ENCODE measurements around the gene CKM. TPM values are rescaled to one million over a fixed set of nuclear protein-coding genes. Genes with fewer than 3 reads are reported as not detected.

CKM gene
- total and polyA plus RNA-seq, 2 of the 4 experiments (the other 2 are of a cell fraction): not detected

DNA sequence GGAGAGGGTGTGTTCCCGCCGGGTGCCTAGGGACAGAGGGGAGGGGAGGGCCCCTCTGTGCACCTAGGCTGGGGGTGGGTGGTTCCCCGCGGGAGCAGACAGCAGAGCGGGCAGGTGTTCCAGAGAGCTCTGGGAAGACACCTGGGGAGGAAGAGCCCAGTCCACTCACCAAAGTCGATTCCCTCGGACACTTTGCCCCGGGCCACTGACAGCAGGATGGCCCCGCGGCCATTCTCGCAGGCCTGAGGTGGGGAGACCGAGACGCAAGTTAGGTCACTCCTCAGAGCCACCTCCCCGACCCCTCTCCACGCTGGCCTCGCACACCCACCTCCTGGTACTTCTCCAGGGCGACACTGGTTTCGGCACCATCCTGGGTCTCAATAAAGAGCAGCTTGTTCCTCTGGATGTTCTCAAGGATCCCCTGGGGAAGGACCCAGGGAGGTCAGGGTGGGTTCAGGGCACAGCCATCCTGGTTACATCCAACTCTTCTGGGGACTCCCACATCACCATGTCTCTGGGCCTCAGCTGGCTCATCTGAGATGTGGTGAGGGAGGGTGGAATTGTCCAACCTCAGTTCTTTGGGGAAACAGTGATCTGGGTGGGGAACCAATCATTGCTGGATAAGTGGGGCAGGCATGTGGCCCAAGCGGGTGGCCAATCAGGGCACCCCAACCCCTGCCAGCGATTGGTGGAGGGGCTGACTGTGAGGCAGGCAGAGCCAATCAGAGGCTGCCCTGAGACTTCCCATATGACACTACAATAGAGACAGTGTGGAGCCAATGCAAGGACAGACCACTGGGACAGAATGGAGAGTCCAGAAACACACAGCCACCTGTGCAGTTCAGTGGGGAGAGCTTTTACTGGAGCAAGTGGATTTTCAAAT lies 30.5 kb upstream of the CKM start:
- no peaks in the 10 kb centered on the region for H3K9me3 ChIP-seq (ENCODE audit: control insufficient read depth, insufficient read depth, low read length)
- dilution Hi-C loops (cut with HindIII; ENCODE audit: low sequenced_read_pairs, unreplicated experiment): no loop called here
- WGBS, 2 experiments (ENCODE audit: extremely low coverage in 2 of 2, insufficient read length in 1 of 2): 100% methylated on average over 2 of the region's 20 CpGs; no CpG with 5 or more reads in 1 of the 2 experiments
- no peak overlapping the region for H2AFZ ChIP-seq (replicated peaks; ENCODE audit: low read length, poor library complexity)
- no peak overlapping the region for H2BK20ac ChIP-seq (ENCODE audit: low read depth, low read length)
- H3K4me2 ChIP-seq (ENCODE audit: low read depth, low read length): no peak overlapping the region
- H2BK120ac ChIP-seq (ENCODE audit: low read depth, low read length): no peak overlapping the region
- H3K23ac ChIP-seq (ENCODE audit: low read depth, low read length): no peak overlapping the region
- CTCF ChIA-PET: no interaction called here
- H4K5ac ChIP-seq (ENCODE audit: low read depth, low read length): no peak overlapping the region
- ATAC-seq (ENCODE audit: low read depth) (no peak), DNase-seq (no peak)
- no peak overlapping the region for H3K4me3 ChIP-seq (ENCODE audit: insufficient read depth, low read depth, low read length)
- intact Hi-C loops (cut with micrococcal nuclease): no loop called here
- POLR2A ChIA-PET (ENCODE audit: unreplicated experiment): no interaction called here
- no peak overlapping the region for H3K27ac ChIP-seq (ENCODE audit: insufficient read depth, low read length)
- H2AK9ac ChIP-seq (replicated peaks; ENCODE audit: low read depth, low read length, poor library complexity): no peak overlapping the region
- H3K18ac ChIP-seq (ENCODE audit: low read depth, low read length): no peak overlapping the region
- H3K9ac ChIP-seq (ENCODE audit: low read depth, low read length): no peak overlapping the region
- no peak overlapping the region for H3K56ac ChIP-seq (ENCODE audit: extremely low read depth, insufficient read depth, low read length)
- no peaks in the 10 kb centered on the region for H3K4me1 ChIP-seq (ENCODE audit: control insufficient read depth, insufficient read depth, low read length)
- peaks cover 0 to 10% of the 10 kb centered on the region in 2 experiments; a peak in 2 of 4 replicates for H3K79me1 ChIP-seq (ENCODE audit: low read depth in 1 of 2, low read length in 2 of 2)
- no peak overlapping the region for H3K14ac ChIP-seq (replicated peaks; ENCODE audit: low read depth, low read length)
- no peak overlapping the region for H2AK5ac ChIP-seq (ENCODE audit: low read depth, low read length)
- peaks cover 12% of the 10 kb centered on the region for H4K20me1 ChIP-seq (ENCODE audit: insufficient read depth, low read length)
- no peak overlapping the region for H2BK5ac ChIP-seq (ENCODE audit: low read depth, low read length, poor library complexity, severe bottlenecking)
- H2BK15ac ChIP-seq (ENCODE audit: low read depth, low read length): no peak overlapping the region
- BruUV-seq (replicated peaks): no TSS peak
- H4K8ac ChIP-seq (ENCODE audit: low read depth in 2 of 2, low read length in 2 of 2): no peak overlapping the region
- H3K9me1 ChIP-seq (ENCODE audit: insufficient read depth, low read length): peaks cover 2% of the 10 kb centered on the region; the same call in 1 of the 2 replicates
- in situ Hi-C loops (cut with MboI; ENCODE audit: low sequenced_read_pairs): no loop called here
- peaks cover 51% of the 10 kb centered on the region for H3K36me3 ChIP-seq (ENCODE audit: control insufficient read depth, insufficient read depth, low read length)
- no peak overlapping the region for H3K4ac ChIP-seq (ENCODE audit: low read depth, low read length)
- H4K91ac ChIP-seq (ENCODE audit: insufficient read depth, low read depth, low read length): no peak overlapping the region
- H3K27me3 ChIP-seq (ENCODE audit: control insufficient read depth, insufficient read depth, low read length): no peaks in the 10 kb centered on the region
- TF ChIP-seq, protein P1, sequence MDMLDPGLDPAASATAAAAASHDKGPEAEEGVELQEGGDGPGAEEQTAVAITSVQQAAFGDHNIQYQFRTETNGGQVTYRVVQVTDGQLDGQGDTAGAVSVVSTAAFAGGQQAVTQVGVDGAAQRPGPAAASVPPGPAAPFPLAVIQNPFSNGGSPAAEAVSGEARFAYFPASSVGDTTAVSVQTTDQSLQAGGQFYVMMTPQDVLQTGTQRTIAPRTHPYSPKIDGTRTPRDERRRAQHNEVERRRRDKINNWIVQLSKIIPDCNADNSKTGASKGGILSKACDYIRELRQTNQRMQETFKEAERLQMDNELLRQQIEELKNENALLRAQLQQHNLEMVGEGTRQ (IDR thresholded peaks at IDR 0.05; ENCODE audit: low read depth, low read length): no peak
- TF ChIP-seq SMC3 (IDR thresholded peaks at IDR 0.05; ENCODE audit: low read depth, low read length): no peak
- no peak for TF ChIP-seq CEBPB (IDR thresholded peaks at IDR 0.05; ENCODE audit: low read depth, low read length)
- no peak for TF ChIP-seq NFE2L2 (IDR thresholded peaks at IDR 0.05; ENCODE audit: low read depth, low read length)
- TF ChIP-seq POLR2A (IDR thresholded peaks at IDR 0.05; ENCODE audit: low read depth, low read length): no peak
- no peak for TF ChIP-seq RFX5 (IDR thresholded peaks at IDR 0.05; ENCODE audit: low read depth, low read length)
- TF ChIP-seq, protein P2, sequence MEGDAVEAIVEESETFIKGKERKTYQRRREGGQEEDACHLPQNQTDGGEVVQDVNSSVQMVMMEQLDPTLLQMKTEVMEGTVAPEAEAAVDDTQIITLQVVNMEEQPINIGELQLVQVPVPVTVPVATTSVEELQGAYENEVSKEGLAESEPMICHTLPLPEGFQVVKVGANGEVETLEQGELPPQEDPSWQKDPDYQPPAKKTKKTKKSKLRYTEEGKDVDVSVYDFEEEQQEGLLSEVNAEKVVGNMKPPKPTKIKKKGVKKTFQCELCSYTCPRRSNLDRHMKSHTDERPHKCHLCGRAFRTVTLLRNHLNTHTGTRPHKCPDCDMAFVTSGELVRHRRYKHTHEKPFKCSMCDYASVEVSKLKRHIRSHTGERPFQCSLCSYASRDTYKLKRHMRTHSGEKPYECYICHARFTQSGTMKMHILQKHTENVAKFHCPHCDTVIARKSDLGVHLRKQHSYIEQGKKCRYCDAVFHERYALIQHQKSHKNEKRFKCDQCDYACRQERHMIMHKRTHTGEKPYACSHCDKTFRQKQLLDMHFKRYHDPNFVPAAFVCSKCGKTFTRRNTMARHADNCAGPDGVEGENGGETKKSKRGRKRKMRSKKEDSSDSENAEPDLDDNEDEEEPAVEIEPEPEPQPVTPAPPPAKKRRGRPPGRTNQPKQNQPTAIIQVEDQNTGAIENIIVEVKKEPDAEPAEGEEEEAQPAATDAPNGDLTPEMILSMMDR (conservative IDR thresholded peaks at IDR 0.05; ENCODE audit: low read depth, low read length): no peak
- TF ChIP-seq RAD21 (IDR thresholded peaks at IDR 0.05; ENCODE audit: low read length): no peak
- TF ChIP-seq CHD1 (IDR thresholded peaks at IDR 0.05; ENCODE audit: low read depth, low read length): no peak
- TF ChIP-seq, protein P3, sequence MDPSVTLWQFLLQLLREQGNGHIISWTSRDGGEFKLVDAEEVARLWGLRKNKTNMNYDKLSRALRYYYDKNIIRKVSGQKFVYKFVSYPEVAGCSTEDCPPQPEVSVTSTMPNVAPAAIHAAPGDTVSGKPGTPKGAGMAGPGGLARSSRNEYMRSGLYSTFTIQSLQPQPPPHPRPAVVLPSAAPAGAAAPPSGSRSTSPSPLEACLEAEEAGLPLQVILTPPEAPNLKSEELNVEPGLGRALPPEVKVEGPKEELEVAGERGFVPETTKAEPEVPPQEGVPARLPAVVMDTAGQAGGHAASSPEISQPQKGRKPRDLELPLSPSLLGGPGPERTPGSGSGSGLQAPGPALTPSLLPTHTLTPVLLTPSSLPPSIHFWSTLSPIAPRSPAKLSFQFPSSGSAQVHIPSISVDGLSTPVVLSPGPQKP (IDR thresholded peaks at IDR 0.05; ENCODE audit: borderline replicate concordance, low read depth, low read length): no peak
- TF ChIP-seq RCOR1 (IDR thresholded peaks at IDR 0.05; ENCODE audit: insufficient replicate concordance, low read length): no peak
- TF ChIP-seq MXI1 (IDR thresholded peaks at IDR 0.05; ENCODE audit: borderline replicate concordance, low read depth, low read length): no peak
- no peak for TF ChIP-seq MAZ (IDR thresholded peaks at IDR 0.05; ENCODE audit: borderline replicate concordance, low read depth, low read length)
- no peak for TF ChIP-seq FOS (IDR thresholded peaks at IDR 0.05; ENCODE audit: low read depth, low read length)
- TF ChIP-seq BHLHE40 (IDR thresholded peaks at IDR 0.05; ENCODE audit: low read depth, low read length): no peak

Data from IMR-90 (cell line).